Measurements from ENCODE around the gene KIF16B. TPM values are rescaled to one million over a fixed set of nuclear protein-coding genes. Genes with fewer than 3 reads are reported as not detected.

KIF16B gene
- total RNA-seq, 4 donors from 2014 or later = 19.9 to 40.2 (median 20.5) TPM

- WGBS, 2 donors = 73 to 85% methylated on average over 5 of the region's 5 CpGs
- TF ChIP-seq POLR2A (IDR thresholded peaks at IDR 0.05) = no peak
- no peak for TF ChIP-seq EP300 (IDR thresholded peaks at IDR 0.05)
- Histone ChIP-seq H3K4me3 (no peak overlapping the region), H3K9me3 (peaks cover 0 to 12% (median 0%) of the 10 kb centered on the region in 4 donors), H3K36me3 (peaks cover 0 to 61% (median 3%) of the 10 kb centered on the region in 3 donors), H3K27me3 (no peaks in the 10 kb centered on the region), H3K27ac (no peak overlapping the region), H3K4me1 (peaks cover 0 to 4% (median 0%) of the 10 kb centered on the region in 4 donors)
- no peak for DNase-seq (ENCODE audit: low spot score in 2 of 2)
Measured at GRCh38 chr20:16407251-16408067, 165.8 kb downstream of the KIF16B start.

GRCh38 chr20:16405254-16405653 lies 168.0 kb downstream of the KIF16B start:
- Histone ChIP-seq H3K4me3 (no peak overlapping the region), H3K27me3 (no peaks in the 10 kb centered on the region), H3K36me3 (peaks cover 0 to 60% (median 3%) of the 10 kb centered on the region in 3 donors), H3K4me1 (peaks cover 0 to 4% (median 0%) of the 10 kb centered on the region in 4 donors), H3K9me3 (no peaks in the 10 kb centered on the region), H3K27ac (no peak overlapping the region)
- DNase-seq (ENCODE audit: low spot score in 2 of 2) = no peak
- TF ChIP-seq EP300 (IDR thresholded peaks at IDR 0.05) (no peak), POLR2A (IDR thresholded peaks at IDR 0.05) (no peak), CTCF (IDR thresholded peaks at IDR 0.05) (no peak)
- 71 to 78% methylated on average over 6 of the region's 6 CpGs for WGBS, 2 donors

GRCh38 chr20:16404640-16405039 lies 168.6 kb downstream of the KIF16B start:
- Histone ChIP-seq H3K4me1 (peaks cover 0 to 4% (median 0%) of the 10 kb centered on the region in 4 donors), H3K27me3 (no peaks in the 10 kb centered on the region), H3K4me3 (no peak overlapping the region), H3K36me3 (peaks cover 0 to 66% (median 3%) of the 10 kb centered on the region in 3 donors), H3K9me3 (no peaks in the 10 kb centered on the region), H3K27ac (no peak overlapping the region)
- TF ChIP-seq EP300 (IDR thresholded peaks at IDR 0.05) (no peak), POLR2A (IDR thresholded peaks at IDR 0.05) (no peak), CTCF (IDR thresholded peaks at IDR 0.05) (no peak)
- no peak for DNase-seq (ENCODE audit: low spot score in 2 of 2)
- whole genome bisulfite sequencing, 2 donors = 96% methylated on average over 9 of the region's 9 CpGs

GRCh38 chr20:16404171-16404570 lies 169.1 kb downstream of the KIF16B start:
- peaks cover 0 to 4% (median 0%) of the 10 kb centered on the region in 4 donors for H3K4me1 ChIP-seq
- peaks cover 0 to 71% (median 3%) of the 10 kb centered on the region in 3 donors for H3K36me3 ChIP-seq
- TF ChIP-seq CTCF (IDR thresholded peaks at IDR 0.05) = no peak
- TF ChIP-seq EP300 (IDR thresholded peaks at IDR 0.05) = no peak
- H3K27me3 ChIP-seq = no peaks in the 10 kb centered on the region
- no peak overlapping the region for H3K4me3 ChIP-seq
- H3K27ac ChIP-seq = no peak overlapping the region
- DNase-seq (ENCODE audit: low spot score in 2 of 2) = no peak
- H3K9me3 ChIP-seq = no peaks in the 10 kb centered on the region
- WGBS, 2 donors = 93 to 95% methylated on average over 5 of the region's 5 CpGs

- Histone ChIP-seq H3K4me3 (no peak overlapping the region), H3K27me3 (no peaks in the 10 kb centered on the region), H3K9me3 (no peaks in the 10 kb centered on the region), H3K4me1 (peaks cover 0 to 14% (median 0%) of the 10 kb centered on the region in 4 donors), H3K36me3 (peaks cover 0 to 67% (median 3%) of the 10 kb centered on the region in 3 donors), H3K27ac (no peak overlapping the region)
- DNase-seq (ENCODE audit: low spot score in 2 of 2) = no peak
- no peak for TF ChIP-seq POLR2A (IDR thresholded peaks at IDR 0.05)
- TF ChIP-seq CTCF (IDR thresholded peaks at IDR 0.05) = no peak
- no peak for TF ChIP-seq EP300 (IDR thresholded peaks at IDR 0.05)
Measured at GRCh38 chr20:16400234-16400633, 173.0 kb downstream of the KIF16B start.
